ENCODE data around the gene UTRN.

The UTRN gene

DNA sequence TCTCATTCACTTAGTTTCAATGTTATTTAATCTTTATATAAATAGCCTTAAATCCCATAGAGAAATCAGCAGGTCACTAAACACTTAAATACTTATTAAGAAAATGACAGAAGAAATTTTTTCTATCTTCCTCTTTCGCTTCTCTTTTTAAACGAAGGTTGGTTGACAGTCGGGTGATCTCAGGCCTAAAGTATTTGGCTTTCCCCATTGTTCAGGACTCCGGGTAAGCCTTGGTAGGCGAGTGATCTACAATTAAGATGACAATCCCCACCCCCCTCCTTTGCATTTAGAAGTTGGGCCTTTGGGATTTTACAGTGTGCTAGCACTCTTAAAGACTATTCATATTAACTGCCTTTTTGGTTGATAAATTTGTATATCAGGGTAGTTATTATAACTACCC is 19.7 kb upstream of the UTRN start:
- TF ChIP-seq JUND (IDR thresholded peaks at IDR 0.05; ENCODE audit: low read depth): no peak
- DNase-seq (ENCODE audit: low read depth in 1 of 2, low spot score in 1 of 2): peak in 1 of 2 experiments; percentile 34
- in situ Hi-C loops (cut with HindIII; ENCODE audit: low pct_unique_long_range_greater_than_20kb, low sequenced_read_pairs): no loop called here

DNA sequence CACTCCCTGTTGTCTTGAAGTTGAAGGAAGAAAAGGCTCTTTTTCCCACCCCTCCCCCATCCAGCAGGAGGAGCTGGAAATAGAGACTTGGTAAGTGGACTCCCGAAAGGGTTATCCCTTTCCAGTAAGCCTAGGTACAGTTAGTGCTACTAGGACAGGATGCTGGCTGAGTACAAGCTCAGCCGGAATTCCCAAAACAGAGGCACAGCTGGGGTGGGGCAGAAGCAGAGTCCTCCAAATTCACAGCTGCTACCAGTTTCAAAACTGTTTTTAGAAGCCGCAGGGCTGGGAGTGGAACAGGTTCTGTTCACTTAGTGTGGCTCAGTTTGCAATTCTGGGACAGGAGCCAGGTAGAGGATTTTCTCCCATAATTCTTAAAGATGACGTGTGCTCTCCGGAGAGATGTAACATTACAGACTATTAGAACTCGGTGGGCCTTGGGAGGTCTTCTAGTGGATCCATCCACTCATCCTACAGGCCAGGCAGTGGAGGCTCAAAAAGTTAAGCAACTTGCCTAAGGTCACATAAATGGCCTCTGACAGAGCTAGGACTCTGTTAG is 19.0 kb upstream of the UTRN start:
- DNase-seq (ENCODE audit: low read depth in 1 of 2, low spot score in 1 of 2): peak in 1 of 2 experiments; percentile 84
- in situ Hi-C loops (cut with HindIII; ENCODE audit: low pct_unique_long_range_greater_than_20kb, low sequenced_read_pairs): no loop called here
- TF ChIP-seq JUND (IDR thresholded peaks at IDR 0.05; ENCODE audit: low read depth): no peak

DNA sequence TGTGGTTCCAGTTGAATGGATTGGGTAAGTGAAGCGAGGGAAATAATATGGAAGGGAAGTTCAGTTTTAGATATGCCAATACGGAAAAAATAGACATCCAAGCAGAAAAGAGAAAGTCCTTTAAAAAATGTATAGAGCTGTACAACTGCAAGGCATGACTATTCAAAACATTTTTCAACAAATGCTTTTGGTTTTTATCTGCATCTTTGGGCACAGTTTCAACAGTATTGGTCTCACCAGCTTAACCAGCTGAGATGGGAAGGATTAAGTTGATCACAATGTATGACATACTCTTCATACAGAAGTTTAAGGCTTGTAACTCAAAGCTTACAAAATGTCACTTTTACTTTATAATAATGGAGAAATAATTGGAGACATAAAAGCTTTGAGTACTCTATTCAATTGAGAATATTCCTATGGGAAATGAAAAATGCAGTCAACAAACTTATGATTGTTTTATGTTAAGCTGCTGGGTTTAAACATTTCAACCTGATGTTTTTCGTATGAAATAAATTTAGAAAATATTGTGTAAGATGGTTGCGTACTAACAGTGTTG is 16.3 kb upstream of the UTRN start:
- in situ Hi-C loops (cut with HindIII; ENCODE audit: low pct_unique_long_range_greater_than_20kb, low sequenced_read_pairs): no loop called here
- no peak for TF ChIP-seq JUND (IDR thresholded peaks at IDR 0.05; ENCODE audit: low read depth)
- DNase-seq (ENCODE audit: low read depth in 1 of 2, low spot score in 1 of 2): peak in 1 of 2 experiments; percentile 33

DNA sequence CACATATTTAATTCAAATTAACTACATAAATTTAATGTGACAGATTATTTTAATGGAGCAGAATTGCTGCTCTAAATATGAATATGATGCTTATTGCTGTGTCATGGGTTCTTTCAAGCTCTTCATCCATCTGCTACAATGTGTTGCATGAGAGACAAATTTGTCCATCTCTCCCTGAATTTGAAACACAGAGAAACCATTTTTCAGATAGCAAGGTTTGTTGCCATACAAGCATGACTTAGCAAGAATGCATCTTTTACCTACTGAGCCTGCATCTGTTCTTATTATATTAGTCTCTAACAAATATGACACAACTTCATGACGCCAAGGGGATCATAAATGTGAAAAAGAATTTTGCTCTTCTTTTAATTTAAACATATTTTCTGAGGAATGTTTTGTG is 8.0 kb upstream of the UTRN start:
- DNase-seq (ENCODE audit: low read depth in 1 of 2, low spot score in 1 of 2): no peak
- no peak for TF ChIP-seq JUND (IDR thresholded peaks at IDR 0.05; ENCODE audit: low read depth)
- in situ Hi-C loops (cut with HindIII; ENCODE audit: low pct_unique_long_range_greater_than_20kb, low sequenced_read_pairs): no loop called here

DNA sequence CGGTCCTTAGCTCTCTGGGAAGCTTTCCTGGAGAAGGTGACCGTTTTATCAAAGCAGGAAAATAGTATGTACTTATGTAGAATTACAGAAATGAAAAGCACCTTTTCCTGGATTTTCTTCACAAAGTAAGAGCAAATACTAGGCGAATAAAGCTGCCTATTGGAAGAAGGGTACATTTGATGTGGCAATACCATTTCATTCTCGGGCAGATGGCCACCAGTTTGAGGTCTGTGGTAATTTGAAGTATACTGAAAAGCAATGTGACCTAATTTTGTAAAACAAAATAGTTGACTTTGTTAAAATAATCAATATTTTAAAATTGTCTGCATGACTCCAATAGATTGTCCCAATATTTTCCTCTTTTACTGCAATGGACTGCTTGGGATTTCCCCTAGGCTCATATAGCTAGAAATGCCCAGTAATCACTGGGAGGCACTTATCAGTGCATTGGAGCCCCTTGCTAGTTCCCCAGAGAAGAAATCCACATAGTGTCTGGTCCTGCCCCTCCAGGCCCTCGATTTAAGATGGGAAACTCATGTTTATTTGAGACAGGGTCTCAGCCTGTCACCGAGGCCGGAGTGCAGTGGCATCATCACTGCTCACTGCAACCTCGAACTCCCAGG is 7.4 kb upstream of the UTRN start:
- DNase-seq (ENCODE audit: low read depth in 1 of 2, low spot score in 1 of 2): no peak
- in situ Hi-C loops (cut with HindIII; ENCODE audit: low pct_unique_long_range_greater_than_20kb, low sequenced_read_pairs): no loop called here
- TF ChIP-seq JUND (IDR thresholded peaks at IDR 0.05; ENCODE audit: low read depth): no peak

DNA sequence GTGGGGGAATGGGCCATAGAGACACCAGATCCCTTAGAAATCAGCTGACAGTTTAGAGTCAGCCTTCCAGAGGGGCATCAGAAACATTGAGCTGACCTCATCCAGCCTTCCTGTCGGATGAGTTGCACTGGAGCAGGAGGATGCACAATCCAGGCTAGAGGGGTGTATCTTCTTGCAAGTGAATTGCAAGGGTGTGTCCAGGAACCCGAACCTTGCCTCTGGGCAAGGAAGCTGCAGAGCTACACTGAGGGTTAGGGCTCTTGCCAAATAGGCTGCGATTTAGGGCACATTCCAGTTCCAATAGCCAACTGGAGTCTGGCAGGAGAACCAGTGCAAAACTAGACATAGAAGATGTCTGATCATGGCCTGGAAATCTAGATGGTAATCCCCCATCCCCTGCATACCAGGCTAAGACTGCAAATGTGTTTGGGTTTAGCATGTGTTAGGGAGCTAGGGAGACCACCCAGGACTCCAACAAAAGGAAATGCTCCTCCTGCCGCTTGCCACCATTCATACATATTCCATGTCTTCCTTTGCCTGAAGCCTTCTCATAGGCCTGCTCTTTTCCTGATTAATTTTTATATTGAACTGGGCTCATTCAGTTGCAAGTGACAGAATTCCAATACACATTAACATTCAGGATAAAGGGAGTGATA is 6.3 kb upstream of the UTRN start:
- no peak for TF ChIP-seq JUND (IDR thresholded peaks at IDR 0.05; ENCODE audit: low read depth)
- DNase-seq (ENCODE audit: low read depth in 1 of 2, low spot score in 1 of 2): peak in 1 of 2 experiments; percentile 42
- in situ Hi-C loops (cut with HindIII; ENCODE audit: low pct_unique_long_range_greater_than_20kb, low sequenced_read_pairs): no loop called here

DNA sequence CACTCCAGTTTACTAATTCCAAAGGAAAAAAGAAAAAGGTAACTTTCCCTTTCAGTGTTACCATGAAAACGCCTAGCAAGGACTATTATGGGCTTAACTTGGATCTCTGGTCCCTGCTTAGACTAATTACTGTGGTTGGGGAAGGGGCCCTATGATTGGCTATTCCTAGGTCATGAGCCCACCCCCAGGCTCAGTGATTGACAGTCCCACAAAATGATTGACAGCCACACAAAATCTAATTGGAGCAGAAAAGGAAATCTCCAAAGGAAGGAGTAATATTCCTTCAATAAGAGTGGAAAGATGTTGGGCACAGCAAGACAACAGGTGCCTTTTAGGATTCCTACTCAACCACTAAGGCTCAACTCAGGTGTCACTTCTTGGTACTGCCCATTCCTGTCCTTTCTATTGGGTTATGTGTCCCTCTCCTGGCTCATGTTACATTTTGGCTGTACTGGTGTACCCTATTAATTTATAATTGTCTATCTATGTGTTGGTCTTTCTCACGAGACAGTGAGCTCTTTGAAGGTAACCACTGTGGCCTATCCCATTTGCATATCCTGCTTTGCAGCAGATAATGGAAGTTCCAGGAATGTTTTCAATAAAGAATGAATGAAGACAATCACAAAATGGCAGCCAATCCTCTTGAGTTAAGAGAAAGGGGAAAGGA is 5.5 kb upstream of the UTRN start:
- DNase-seq (ENCODE audit: low read depth in 1 of 2, low spot score in 1 of 2): no peak
- TF ChIP-seq JUND (IDR thresholded peaks at IDR 0.05; ENCODE audit: low read depth): no peak
- in situ Hi-C loops (cut with HindIII; ENCODE audit: low pct_unique_long_range_greater_than_20kb, low sequenced_read_pairs): no loop called here

DNA sequence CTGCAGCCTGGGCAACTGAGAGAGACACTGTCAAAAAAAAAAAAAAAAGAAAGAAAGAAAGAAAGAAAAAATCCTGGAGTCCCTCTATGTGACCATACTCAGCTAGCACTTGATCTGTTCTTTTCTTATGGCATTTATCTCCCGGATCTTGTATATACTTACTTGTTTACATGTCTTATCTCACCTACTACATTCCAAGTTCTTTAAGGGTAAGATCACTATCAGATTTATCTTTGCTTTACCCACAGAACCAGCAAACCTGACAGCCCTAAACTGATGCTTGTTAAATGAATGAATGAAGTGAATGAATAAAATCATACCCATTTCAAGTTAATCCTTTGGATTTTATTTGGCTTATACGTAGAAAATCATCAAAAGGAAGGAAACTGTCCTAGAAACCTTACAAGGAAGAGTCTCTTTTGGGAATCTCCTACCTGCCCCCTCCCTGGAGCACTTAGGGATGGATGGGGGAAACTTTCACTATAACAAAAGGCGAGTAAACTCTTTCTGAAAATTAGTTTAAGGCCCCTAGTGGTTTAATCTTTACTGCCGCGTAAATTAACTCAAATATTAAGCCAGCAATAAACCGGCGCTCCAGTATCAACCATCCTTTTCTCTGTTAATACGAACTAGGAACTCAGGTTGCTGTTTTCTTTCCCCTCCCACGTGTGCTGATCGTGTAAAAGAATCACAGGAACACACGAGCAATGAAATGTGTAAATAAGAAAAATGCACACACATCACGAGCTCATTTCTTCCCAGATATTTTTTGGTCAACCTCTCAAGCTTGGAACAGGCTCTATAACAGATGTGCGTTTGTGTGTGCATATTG is 1.3 kb upstream of the UTRN start:
- DNase-seq (ENCODE audit: low read depth in 1 of 2, low spot score in 1 of 2): no peak
- no peak for TF ChIP-seq JUND (IDR thresholded peaks at IDR 0.05; ENCODE audit: low read depth)
- in situ Hi-C loops (cut with HindIII; ENCODE audit: low pct_unique_long_range_greater_than_20kb, low sequenced_read_pairs): no loop called here

DNA sequence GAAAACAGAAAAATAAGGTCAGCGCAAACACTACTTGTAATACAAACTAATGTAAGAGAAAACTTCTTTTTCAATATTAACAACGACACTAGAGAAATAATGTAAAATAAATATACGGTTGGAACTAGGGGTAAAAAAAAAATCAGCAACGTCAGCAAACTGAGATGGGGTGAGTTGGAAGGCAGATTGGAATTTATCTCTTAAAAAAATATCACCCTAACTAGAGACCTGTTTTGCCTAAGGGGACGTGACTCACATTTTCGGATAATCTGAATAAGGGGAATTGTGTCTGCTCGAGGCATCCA is 705 bp upstream of the UTRN start:
- in situ Hi-C loops (cut with HindIII; ENCODE audit: low pct_unique_long_range_greater_than_20kb, low sequenced_read_pairs): no loop called here
- no peak for DNase-seq (ENCODE audit: low read depth in 1 of 2, low spot score in 1 of 2)
- TF ChIP-seq JUND (IDR thresholded peaks at IDR 0.05; ENCODE audit: low read depth): no peak

DNA sequence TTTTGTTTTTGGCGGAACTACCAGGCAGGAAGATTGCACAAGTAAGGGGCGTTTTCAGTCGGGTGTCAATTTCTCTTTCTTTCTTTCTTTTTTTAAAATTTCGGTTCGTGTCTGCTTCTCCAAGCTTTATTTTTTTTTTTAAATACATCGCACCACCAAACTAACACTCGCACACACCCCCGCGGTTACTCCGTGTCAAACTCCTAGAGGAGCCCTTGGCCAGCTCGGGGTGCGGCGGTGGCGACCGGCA is 338 bp downstream of the UTRN start:
- peak in 1 of 2 experiments; percentile 16 for DNase-seq (ENCODE audit: low read depth in 1 of 2, low spot score in 1 of 2)
- TF ChIP-seq JUND (IDR thresholded peaks at IDR 0.05; ENCODE audit: low read depth): no peak
- in situ Hi-C loops (cut with HindIII; ENCODE audit: low pct_unique_long_range_greater_than_20kb, low sequenced_read_pairs): no loop called here

DNA sequence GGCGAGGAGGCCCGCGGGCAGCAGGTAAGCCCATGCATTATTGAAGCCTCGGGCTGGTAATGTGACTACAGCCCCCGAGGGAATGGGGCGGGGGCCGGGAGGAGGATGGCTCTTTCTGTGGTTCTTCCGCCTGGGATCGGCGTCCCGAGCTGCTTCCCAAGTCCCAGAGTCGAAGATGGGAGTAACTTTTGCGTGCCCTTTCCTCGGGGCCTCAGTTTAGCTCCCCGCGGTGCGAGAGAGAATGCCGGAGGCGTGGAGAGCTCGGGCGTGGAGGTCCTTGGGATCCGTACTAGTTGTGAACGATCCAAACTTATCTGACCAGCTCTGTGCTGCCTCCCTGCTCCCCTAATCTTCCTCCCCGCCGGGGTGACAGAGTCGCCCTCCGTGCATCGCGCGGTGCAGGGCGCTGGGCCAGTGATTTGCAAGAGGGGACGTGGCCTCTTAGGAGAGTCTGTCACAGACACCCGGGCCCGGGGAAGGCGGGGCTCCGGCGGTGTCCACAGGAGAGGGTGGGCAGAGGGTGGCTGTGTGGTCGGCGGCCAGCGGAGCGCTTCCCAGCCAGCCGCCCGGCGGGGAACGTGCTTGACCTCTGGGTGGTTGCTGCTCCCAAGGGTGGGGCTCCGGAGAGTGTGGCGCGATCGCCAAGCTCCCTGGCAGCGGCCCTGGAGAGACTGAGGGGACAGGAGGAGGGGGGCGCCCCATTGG is 815 bp downstream of the UTRN start:
- in situ Hi-C loops (cut with HindIII; ENCODE audit: low pct_unique_long_range_greater_than_20kb, low sequenced_read_pairs): no loop called here
- no peak for TF ChIP-seq JUND (IDR thresholded peaks at IDR 0.05; ENCODE audit: low read depth)
- DNase-seq (ENCODE audit: low read depth in 1 of 2, low spot score in 1 of 2): peak in 1 of 2 experiments; percentile 27
